Keratinocyte (primary cell): ENCODE measurements around the gene MRPL38. TPM values are rescaled to one million over a fixed set of nuclear protein-coding genes. Genes with fewer than 3 reads are reported as not detected.
"Not testable (repeated sequence)": the region's sequence is repeated elsewhere in the genome, so short reads cannot be mapped to it uniquely, and the experiment has no call there.

Experiments
- DNase-seq: peaks from one replicate; pipeline ENCODE4 v3.0.0-alpha.2; 2011; ENCODE audit warnings: low read depth, missing footprints, low spot score
- FAIRE-seq: peaks from 2 replicates; lab custom pipeline; 2011; peaks lifted over from hg19 to GRCh38; lab: Jason Lieb, UNC
- H2AFZ ChIP-seq: 2 replicates; pipeline ENCODE4 v1.6.0; 2012; ENCODE audit warnings: low read length, control low read depth, inconsistent platforms; ENCODE audit not compliant: control insufficient read depth
- H3K27ac ChIP-seq: 2 replicates; pipeline ENCODE4 v1.5.1; 2011; ENCODE audit warnings: low read length; ENCODE audit not compliant: control insufficient read depth, insufficient read depth
- H3K27me3 ChIP-seq: 3 replicates; pipeline ENCODE4 v1.6.0; 2011; ENCODE audit warnings: low read length; ENCODE audit not compliant: control insufficient read depth, insufficient read depth; ENCODE audit errors: extremely low read depth
- H3K36me3 ChIP-seq, 2 experiments: 2 replicates in 1 of 2; 3 replicates in 1 of 2; pipeline ENCODE4 v1.5.1; 2011; ENCODE audit warnings: low read length in 2 of 2, mild to moderate bottlenecking in 1 of 2; ENCODE audit not compliant: control insufficient read depth in 2 of 2, insufficient read depth in 2 of 2; ENCODE audit errors: extremely low read depth in 1 of 2
- H3K4me1 ChIP-seq: 3 replicates; pipeline ENCODE4 v1.5.1; 2011; ENCODE audit warnings: low read length; ENCODE audit not compliant: control insufficient read depth, insufficient read depth; ENCODE audit errors: extremely low read depth
- H3K4me2 ChIP-seq: 3 replicates; pipeline ENCODE4 v1.6.0; 2011; ENCODE audit warnings: low read depth, low read length; ENCODE audit not compliant: control insufficient read depth, insufficient read depth; ENCODE audit errors: extremely low read depth
- H3K4me3 ChIP-seq, 3 experiments: fragments of 200-600 bp in 1 of 3; sonication (generic) in 1 of 3; 2 replicates in 2 of 3; 3 replicates in 1 of 3; pipeline ENCODE4 v1.5.1; 2011 to 2016; ENCODE audit warnings: low read length in 3 of 3, mild to moderate bottlenecking in 3 of 3, control low read depth in 2 of 3, inconsistent platforms in 1 of 3, low read depth in 1 of 3, mixed read lengths in 1 of 3, mixed run types in 1 of 3, moderate library complexity in 1 of 3; ENCODE audit not compliant: control insufficient read depth in 2 of 3, insufficient read depth in 2 of 3; ENCODE audit errors: extremely low read depth in 1 of 3
- H3K79me2 ChIP-seq: 2 replicates; pipeline ENCODE4 v1.6.0; 2012; ENCODE audit warnings: low read length; ENCODE audit not compliant: control insufficient read depth, insufficient read depth
- H3K9ac ChIP-seq: 3 replicates; pipeline ENCODE4 v1.6.0; 2011; ENCODE audit warnings: low read length; ENCODE audit not compliant: control insufficient read depth, insufficient read depth; ENCODE audit errors: extremely low read depth
- H3K9me1 ChIP-seq: 3 replicates; pipeline ENCODE4 v1.6.0; 2011; ENCODE audit warnings: low read length; ENCODE audit not compliant: control insufficient read depth, insufficient read depth; ENCODE audit errors: extremely low read depth
- H3K9me3 ChIP-seq: 2 replicates; pipeline ENCODE4 v1.5.1; 2012; ENCODE audit warnings: low read depth, low read length; ENCODE audit not compliant: control insufficient read depth
- H4K20me1 ChIP-seq: 3 replicates; pipeline ENCODE4 v1.6.0; 2011; ENCODE audit warnings: low read length; ENCODE audit not compliant: control insufficient read depth, insufficient read depth; ENCODE audit errors: extremely low read depth
- CTCF ChIP-seq, 3 experiments: IDR thresholded peaks in 1 of 3; conservative IDR thresholded peaks in 1 of 3; optimal IDR thresholded peaks in 1 of 3; 2 replicates in 2 of 3; 3 replicates in 1 of 3; pipeline versions ENCODE3 to v1.5.1; 2011; ENCODE audit warnings: low read length in 3 of 3, mild to moderate bottlenecking in 3 of 3, moderate library complexity in 2 of 3, control low read depth in 1 of 3, inconsistent platforms in 1 of 3; ENCODE audit not compliant: insufficient read depth in 2 of 3; ENCODE audit errors: extremely low read depth in 1 of 3
- EZH2 ChIP-seq: IDR thresholded peaks from one replicate; pipeline ENCODE4 v1.6.1; 2012; ENCODE audit warnings: inconsistent platforms, mild to moderate bottlenecking, low read length, moderate library complexity
- dilution Hi-C: fragments of 300-500 bp; cut with MboI; formaldehyde crosslinking; loops from one replicate; pipeline ENCODE4 v1.7.0; 2020; ENCODE audit warnings: low sequenced_read_pairs; ENCODE audit not compliant: extremely low pct_ligation_motif_present
- polyA plus RNA-seq, 5 experiments: library from polyadenylated mRNA; depleted of rRNA in 3 of 5; stranded (reverse) in 3 of 5; stranded (forward) in 1 of 5; unstranded in 1 of 5; fragments of >200 nt; gene quantifications; 1 replicate in 1 of 5; 2 replicates in 3 of 5; 3 replicates in 1 of 5; pipeline versions ENCODE4 v1.2.1 to v1.2.3, GENCODE V29; 2011 to 2012; ENCODE audit warnings: missing spikeins in 2 of 5, low read depth in 1 of 5, low replicate concordance in 1 of 5

The MRPL38 gene
- polyA plus RNA-seq, 1 donor (not counting 4 experiments of a cell fraction or from before 2014, with no cell fraction given) = 25.2 TPM

GRCh38 chr17:75873587-75874322, 30.9 kb downstream of the MRPL38 start:
- Histone ChIP-seq H3K27me3 (no peaks in the 10 kb centered on the region), H3K9ac (no peak overlapping the region), H2AFZ (no peak overlapping the region), H3K9me3 (no peaks in the 10 kb centered on the region), H4K20me1 (no peaks in the 10 kb centered on the region), H3K4me3 (no peak overlapping the region), H3K36me3 (no peaks in the 10 kb centered on the region), H3K4me2 (no peak overlapping the region), H3K9me1 (no peaks in the 10 kb centered on the region), H3K27ac (no peak overlapping the region), H3K79me2 (no peaks in the 10 kb centered on the region), H3K4me1 (peaks cover 43% of the 10 kb centered on the region)
- TF ChIP-seq CTCF (optimal IDR thresholded peaks at IDR 0.05 in 1 of 3, IDR thresholded peaks at IDR 0.05 in 1 of 3, conservative IDR thresholded peaks at IDR 0.05 in 1 of 3; ENCODE audit: extremely low read depth in 1 of 3, insufficient read depth in 2 of 3, low read length in 3 of 3) (no peak), EZH2 (no peak)
- FAIRE-seq (no peak), DNase-seq (no peak)
- dilution Hi-C loops = no loop called here

GRCh38 chr17:75872434-75873351, 32.0 kb downstream of the MRPL38 start:
- no peak for TF ChIP-seq CTCF (optimal IDR thresholded peaks at IDR 0.05 in 1 of 3, IDR thresholded peaks at IDR 0.05 in 1 of 3, conservative IDR thresholded peaks at IDR 0.05 in 1 of 3; ENCODE audit: extremely low read depth in 1 of 3, insufficient read depth in 2 of 3, low read length in 3 of 3)
- TF ChIP-seq EZH2 = no peak
- Histone ChIP-seq H3K9me3 (no peaks in the 10 kb centered on the region), H3K9ac (peak overlapping the region; percentile 66), H3K27ac (peak overlapping the region; percentile 74), H3K36me3 (no peaks in the 10 kb centered on the region), H3K4me3 (peak overlapping the region in 1 of 3 experiments; percentile 11), H2AFZ (peak overlapping the region; percentile 72), H4K20me1 (no peaks in the 10 kb centered on the region), H3K27me3 (no peaks in the 10 kb centered on the region), H3K4me2 (peak overlapping the region; percentile 63), H3K79me2 (no peaks in the 10 kb centered on the region), H3K4me1 (peaks cover 41% of the 10 kb centered on the region), H3K9me1 (no peaks in the 10 kb centered on the region)
- DNase-seq (no peak), FAIRE-seq (peak; percentile 78)
- dilution Hi-C loops = no loop called here

- H3K27me3 ChIP-seq, H4K20me1 ChIP-seq, DNase-seq, H3K9ac ChIP-seq, H3K9me3 ChIP-seq, H3K36me3 ChIP-seq, H3K4me2 ChIP-seq, H3K79me2 ChIP-seq, H3K27ac ChIP-seq, H3K9me1 ChIP-seq, FAIRE-seq, dilution Hi-C loops, H3K4me3 ChIP-seq, H2AFZ ChIP-seq: not testable (repeated sequence)
- H3K4me1 ChIP-seq = peaks cover 18% of the 10 kb centered on the region
These were observed 34.5 kb downstream of the MRPL38 start for GRCh38 chr17:75870228-75870627.
